NCI-H146 (cell line): ENCODE results near the gene ATP6V1G3.
"Not testable (repeated sequence)": the region's sequence is repeated elsewhere in the genome, so short reads cannot be mapped to it uniquely, and the experiment has no call there.

Experiments
- DNase-seq: peaks from one replicate; lab custom pipeline; 2025; lab: John Stamatoyannopoulos, UW

The ATP6V1G3 gene

GRCh38 chr1:198542632-198543031, 2.2 kb upstream of the ATP6V1G3 start:
- no peak for DNase-seq

GRCh38 chr1:198541737-198542136, 1.3 kb upstream of the ATP6V1G3 start:
- DNase-seq, result no peak

DNA sequence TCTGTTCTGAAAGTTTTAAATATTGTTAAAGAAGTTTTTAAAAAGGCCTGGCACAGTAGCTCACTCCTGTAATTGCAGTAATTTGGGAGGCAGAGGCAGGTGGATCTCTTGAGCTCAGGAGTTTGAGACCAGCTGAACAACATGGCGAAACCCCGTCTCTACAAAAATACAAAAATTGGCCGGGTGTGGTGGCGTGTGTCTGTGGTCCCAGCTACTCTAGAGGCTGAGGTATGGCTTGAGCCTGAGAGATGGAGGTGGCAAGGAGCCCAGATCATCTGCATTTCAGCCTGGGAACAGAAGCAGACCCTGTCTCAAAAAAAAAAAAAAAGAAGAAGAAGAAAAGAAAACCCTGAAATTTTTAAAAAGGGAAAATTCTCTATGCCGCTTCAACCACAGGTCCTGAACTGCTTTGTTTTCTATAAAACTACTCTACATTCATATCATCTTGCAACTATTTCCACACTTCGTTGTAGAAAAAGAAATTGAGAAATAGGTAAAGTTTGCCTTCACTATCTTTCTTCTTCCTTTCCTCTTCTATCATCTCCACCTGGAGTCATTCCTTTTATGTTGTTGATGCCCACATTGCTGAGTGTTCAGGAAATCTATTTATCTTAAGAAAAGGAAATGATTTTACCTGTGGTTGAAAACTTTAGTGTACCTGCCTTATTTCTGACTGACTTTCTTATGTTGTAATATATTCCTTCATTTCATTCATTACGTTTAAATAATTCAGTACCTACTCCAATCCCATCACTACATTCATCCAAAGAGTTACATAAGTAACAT, 1.7 kb downstream of the ATP6V1G3 start:
- DNase-seq, result no peak

DNA sequence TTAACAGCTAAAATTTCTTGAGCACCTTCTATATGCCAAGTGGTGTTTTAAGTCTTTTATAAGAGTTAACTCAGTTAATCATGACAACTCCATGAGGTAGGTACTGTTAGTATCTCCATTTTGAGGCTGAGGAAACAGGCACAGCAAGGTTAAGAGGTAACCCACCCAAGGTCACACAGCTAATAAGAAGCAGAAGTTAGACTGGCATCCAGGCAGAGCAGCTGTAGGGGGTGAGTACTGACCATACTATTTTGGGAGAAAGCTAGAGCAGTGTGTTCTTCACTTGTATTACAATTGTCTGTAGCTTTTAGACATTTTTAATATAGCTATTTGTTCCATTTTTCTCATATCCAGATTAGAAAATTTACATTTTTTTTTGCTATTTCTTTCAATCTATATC, 4.8 kb downstream of the ATP6V1G3 start:
- no peak for DNase-seq

DNA sequence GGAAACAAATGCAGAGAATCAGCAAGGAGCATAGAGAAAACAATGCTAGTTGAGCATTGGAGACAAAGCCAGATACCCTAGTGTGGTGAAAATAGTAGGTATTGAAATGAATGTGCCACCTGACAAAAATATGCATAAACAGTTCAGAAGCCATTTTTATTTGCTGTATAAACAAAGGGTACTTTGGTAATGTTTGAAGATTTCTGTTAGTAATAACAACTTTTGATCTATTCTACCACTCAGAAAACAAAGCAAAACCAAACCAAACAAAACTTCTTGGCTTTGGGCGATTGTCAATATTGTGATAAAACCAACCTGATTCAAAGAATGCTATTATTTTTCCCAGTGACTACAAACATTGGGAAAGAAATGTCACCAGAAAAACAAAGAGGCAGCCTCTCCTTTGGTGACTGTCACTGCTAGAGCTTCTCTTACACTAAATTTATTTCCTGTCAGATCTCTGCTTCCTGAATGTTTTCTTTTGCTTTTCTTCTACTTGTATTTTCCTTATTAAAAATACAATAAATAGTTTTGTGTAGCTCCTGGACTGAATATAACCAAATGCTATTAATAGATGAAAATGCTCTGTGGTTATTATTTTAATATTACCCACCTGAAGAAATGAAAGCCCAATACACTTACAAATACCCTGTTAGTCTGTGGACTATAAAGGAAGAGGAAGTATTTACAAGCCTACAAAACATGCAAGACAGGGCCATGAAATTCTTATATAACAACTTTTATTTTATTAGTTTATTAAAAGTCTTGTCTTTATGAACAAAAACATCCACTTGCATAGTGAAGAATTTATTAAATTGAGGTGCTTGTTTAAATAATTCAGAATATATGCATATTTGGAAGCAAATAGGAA, 5.7 kb downstream of the ATP6V1G3 start:
- DNase-seq, result no peak

- DNase-seq, result no peak
Measured at GRCh38 chr1:198531891-198532290, 8.6 kb downstream of the ATP6V1G3 start.

- peak; percentile 84 for DNase-seq
Measured at GRCh38 chr1:198530953-198531352, 9.5 kb downstream of the ATP6V1G3 start.

DNA sequence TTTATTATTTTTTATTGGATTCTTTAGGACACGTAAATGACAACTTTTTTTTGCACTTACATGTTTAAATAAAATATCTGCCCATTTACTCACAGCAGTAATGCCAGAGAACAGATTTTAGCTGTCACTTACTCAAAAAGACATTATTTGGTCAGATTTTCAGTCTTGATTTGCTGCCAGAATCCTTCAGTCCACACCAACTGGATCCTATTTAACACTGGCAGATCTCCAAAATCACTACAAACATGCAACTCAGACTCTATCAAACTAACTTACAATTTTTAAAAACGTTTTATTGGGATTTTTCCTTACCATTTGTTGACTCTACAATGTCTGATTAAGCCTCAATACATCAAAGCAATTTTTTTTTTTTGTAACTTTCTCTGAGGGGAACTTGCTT, 11.1 kb downstream of the ATP6V1G3 start:
- no peak for DNase-seq

DNA sequence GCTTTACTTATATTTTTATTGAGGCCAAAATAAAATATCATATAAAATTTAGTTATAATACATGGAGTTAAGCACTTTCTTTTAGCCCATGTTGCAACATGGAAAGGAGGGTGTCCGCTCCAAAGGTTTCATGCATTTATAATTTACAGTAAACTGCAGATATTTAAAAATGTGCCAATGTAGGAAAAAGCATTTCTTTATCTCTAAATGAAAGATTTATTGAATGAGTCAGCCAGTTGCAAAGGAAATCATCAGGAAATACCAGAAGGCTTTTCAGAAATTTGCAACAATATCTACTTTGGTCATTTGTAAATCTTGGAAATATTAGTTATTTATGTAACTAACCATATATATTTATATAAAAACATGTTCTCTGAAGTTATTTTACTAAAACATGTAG, 12.1 kb downstream of the ATP6V1G3 start:
- no peak for DNase-seq

DNA sequence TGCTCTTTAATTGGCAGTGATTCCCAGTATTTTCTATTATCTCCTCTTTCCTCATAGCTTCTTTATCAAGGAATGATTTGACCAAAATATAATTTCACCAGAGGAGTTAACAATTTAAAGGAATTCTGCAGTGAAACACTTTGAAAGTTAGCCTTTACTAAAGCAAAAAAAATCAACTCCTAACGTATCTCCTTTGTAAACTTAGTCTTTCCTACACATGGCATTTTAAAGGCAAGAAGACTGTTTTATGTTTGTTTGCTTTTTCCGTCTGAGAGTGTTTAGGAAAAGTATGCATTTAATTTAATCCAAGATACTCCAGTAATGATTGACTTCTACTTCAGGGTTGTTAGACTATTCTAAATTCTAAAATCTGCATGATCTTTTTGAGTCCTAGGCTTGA, 15.9 kb downstream of the ATP6V1G3 start:
- no peak for DNase-seq

GRCh38 chr1:198524127-198524526, 16.4 kb downstream of the ATP6V1G3 start:
- DNase-seq, result not testable (repeated sequence)

GRCh38 chr1:198523182-198523950, 17.1 kb downstream of the ATP6V1G3 start:
- DNase-seq, result no peak

- DNase-seq, result no peak
Measured at GRCh38 chr1:198520524-198521254, 19.8 kb downstream of the ATP6V1G3 start.

DNA sequence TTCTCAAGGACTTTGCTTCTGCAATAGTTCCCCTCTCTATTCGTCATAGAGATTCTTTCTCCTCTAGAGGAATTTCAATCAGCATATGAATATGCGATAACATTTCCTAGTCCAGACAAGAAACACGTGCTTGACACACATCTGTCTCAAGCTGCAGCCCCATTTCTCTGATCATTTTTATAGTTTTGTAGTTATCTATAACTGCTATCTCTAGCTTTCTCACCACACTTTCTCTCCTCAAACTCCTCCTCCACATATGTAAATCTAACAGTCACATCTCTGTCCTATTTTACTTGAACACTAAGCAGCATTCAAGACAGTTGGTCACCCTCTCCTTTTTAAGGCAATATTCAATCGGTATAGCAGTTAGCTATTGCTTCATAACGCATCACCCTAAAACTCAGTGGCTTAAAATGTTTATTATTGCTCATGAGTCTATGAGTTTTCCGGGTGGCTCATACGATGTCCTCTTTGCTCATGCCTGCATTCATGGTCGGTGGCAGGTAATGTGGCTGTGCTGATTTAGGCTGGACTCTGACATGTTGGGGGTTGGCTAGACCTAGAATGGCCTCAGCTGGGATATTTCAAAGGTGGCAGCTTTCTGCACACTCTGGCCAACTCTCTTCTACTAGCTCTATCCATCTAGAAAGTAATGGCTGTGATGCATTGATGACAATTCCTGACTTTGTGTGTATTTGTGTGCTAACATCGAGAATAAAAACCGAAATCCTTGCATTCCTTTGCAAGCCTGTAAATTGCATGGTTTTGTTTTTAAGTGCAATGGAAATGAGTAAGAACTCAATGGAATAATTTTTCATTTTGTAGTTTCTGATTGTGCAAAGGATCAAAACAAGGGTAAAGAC, 20.6 kb downstream of the ATP6V1G3 start:
- no peak for DNase-seq

GRCh38 chr1:198517623-198518199, 22.8 kb downstream of the ATP6V1G3 start:
- no peak for DNase-seq

- no peak for DNase-seq
Measured at GRCh38 chr1:198500096-198500495, 40.4 kb downstream of the ATP6V1G3 start.

DNA sequence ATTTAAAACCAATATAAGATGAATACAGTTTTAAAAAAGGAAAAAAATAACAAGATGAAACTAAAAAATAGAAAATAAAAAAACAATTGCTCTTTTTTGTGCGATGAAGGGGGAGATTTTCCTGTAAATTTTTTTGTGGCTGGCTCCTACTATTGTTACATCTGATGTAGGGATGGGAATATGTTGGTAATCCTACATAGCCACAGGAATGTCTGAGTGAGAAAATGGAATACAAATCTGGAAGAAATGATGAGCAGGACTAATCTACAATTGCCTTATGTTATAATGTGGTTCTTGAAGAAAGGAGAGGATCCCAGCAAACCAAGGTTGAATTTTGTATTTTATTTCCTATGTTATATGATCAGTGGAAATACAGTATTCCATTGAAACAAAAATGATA, 40.9 kb downstream of the ATP6V1G3 start:
- DNase-seq, result no peak

DNA sequence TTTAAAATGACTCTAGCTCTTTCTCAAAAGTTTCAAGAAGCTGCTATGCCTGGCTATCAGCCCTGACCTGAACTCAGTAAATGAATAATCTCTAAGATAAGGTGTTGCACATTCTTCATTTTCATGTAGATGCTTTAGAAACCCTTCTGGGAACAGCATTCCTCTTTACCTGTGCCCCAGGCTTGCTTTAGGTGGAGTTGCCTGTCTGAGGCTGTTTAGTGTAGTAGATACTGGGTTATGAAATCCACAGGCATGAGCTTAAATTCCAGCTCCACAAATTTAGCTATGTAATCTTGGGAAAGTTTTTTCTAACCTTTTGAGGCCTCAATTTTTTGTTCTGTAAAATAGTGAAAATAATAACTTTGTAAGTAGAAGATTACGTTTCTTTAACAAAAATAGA, 41.6 kb downstream of the ATP6V1G3 start:
- DNase-seq, result no peak

DNA sequence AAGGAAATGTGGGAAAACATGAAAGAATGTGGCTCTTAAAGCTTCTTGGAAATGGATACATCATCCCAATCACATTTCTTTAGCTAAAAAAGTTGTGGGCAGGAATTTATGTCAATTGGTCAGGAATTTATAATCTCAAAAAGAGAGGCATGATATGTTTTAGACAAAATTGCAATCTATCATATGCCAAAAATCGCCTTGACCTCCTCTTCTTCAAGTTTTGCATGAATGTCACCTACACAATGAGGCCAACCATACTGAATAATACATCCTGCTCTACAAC, 42.4 kb downstream of the ATP6V1G3 start:
- DNase-seq, result no peak

DNA sequence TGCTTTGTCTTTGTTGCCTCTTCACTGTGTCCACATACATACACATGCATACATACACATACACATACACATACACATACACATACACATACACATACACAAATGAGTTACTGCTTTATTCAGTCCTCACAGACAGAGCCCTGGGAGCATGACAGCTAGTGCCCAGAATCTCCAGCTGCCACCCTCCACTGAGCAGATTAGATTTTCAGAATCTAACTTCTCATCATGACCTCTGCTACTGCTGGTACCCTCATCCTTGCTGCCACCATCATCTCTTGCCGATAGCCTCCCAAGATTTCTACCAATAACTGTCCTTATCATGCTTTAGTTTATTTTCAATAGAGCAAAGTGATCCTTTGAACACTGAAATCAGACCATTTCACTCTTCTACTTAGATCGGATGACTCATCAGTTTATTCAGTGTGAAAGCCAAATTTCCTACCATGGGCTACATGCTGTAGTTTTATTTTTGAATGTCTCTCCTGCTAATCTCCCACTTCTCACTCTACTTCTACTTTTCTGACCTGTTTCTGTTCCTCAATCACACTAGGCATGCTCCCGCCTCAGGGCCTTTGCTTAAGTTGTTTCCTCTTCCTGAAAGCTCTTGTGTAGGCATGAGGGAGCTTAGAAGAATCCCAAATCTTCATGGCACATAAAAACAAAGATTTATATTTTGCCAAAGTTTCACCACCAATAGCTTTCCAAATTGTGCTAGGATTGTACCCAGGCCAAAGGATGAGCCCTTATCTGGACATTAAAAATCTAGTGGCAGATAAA, 43.0 kb downstream of the ATP6V1G3 start:
- DNase-seq, result no peak
